GM13976 (cell line): ENCODE data around the gene SUV39H1.
"Not testable (repeated sequence)": the region's sequence is repeated elsewhere in the genome, so short reads cannot be mapped to it uniquely, and the experiment has no call there.

Source experiments
- DNase-seq: peaks from one replicate; pipeline ENCODE4 v3.0.0; 2012; ENCODE audit warnings: low spot score
- CTCF ChIP-seq: IDR thresholded peaks from 2 replicates; pipeline ENCODE4 v1.5.1; 2012; ENCODE audit warnings: borderline replicate concordance, mild to moderate bottlenecking; ENCODE audit not compliant: insufficient read depth; ENCODE audit errors: extremely low read depth, missing control alignments, control extremely low read depth
- in situ Hi-C: fragments of 300-500 bp; cut with MboI; formaldehyde crosslinking; loops from one replicate; pipeline ENCODE4 v1.12.0; 2022; ENCODE audit warnings: low sequenced_read_pairs, mixed read lengths, inconsistent platforms; ENCODE audit not compliant: unreplicated experiment

SUV39H1 gene

GRCh38 chrX:48696301-48696908 is at the start of gene SUV39H1:
Gene SUV39H1 (plus strand): TSS chrX:48696734. CDS start chrX:48696785, 51 bp downstream.
- peak; percentile 94 for DNase-seq
- in situ Hi-C loops, result no loop called here
- TF ChIP-seq CTCF, result no peak

GRCh38 chrX:48648336-48648751 is 48.2 kb upstream of the SUV39H1 start:
- peak; percentile 32 for DNase-seq
- in situ Hi-C loops, result no loop called here
- no peak for TF ChIP-seq CTCF

GRCh38 chrX:48649102-48649501 is 47.4 kb upstream of the SUV39H1 start:
- no peak for TF ChIP-seq CTCF
- no peak for DNase-seq
- in situ Hi-C loops, result no loop called here

GRCh38 chrX:48652055-48652579 is 44.4 kb upstream of the SUV39H1 start:
- in situ Hi-C loops, DNase-seq: not testable (repeated sequence)

GRCh38 chrX:48654746-48655145 is 41.8 kb upstream of the SUV39H1 start:
- in situ Hi-C loops, DNase-seq: not testable (repeated sequence)

- DNase-seq, in situ Hi-C loops: not testable (repeated sequence)
Measured at GRCh38 chrX:48659686-48660085, 36.8 kb upstream of the SUV39H1 start.

GRCh38 chrX:48663241-48663640 is 33.3 kb upstream of the SUV39H1 start:
- no peak for TF ChIP-seq CTCF
- in situ Hi-C loops, result no loop called here
- no peak for DNase-seq

- in situ Hi-C loops, result no loop called here
- TF ChIP-seq CTCF, result no peak
Measured at GRCh38 chrX:48664156-48664555, 32.4 kb upstream of the SUV39H1 start.

More at GRCh38 chrX:48664156-48664555, 32.4 kb upstream of the SUV39H1 start:
- no peak for DNase-seq
